GM12878 (cell line): ENCODE measurements around the gene EIF4B. TPM values are rescaled to one million over a fixed set of nuclear protein-coding genes. Genes with fewer than 3 reads are reported as not detected.

Experiments used
- ATAC-seq: fragments of 200-7000 bp; cut with Tn5 transposase; 3 replicates; pipeline ENCODE4 v1.9.1; 2020; ENCODE audit warnings: mild to moderate bottlenecking, moderate library complexity
- BruUV-seq: library from RNA; stranded (reverse); fragments of 400-500 nt; replicated peaks from 2 replicates; lab custom pipeline; 2021; lab: Mats Ljungman, UMichigan
- CTCF ChIA-PET: fragments of 300-600 bp; sonication (Branson Sonifier 250); formaldehyde crosslinking; extraction: SDS; loops from one replicate; lab custom pipeline; 2021; ENCODE audit warnings: inconsistent platforms; lab: Yijun Ruan, JAX
- POLR2A ChIA-PET: fragments of 350-600 bp; formaldehyde crosslinking; extraction: SDS; loops from one replicate; lab custom pipeline; 2021; ENCODE audit warnings: inconsistent platforms; lab: Charles Lee
- RAD21 ChIA-PET: fragments of 300-600 bp; sonication (Branson Sonifier 250); formaldehyde crosslinking; loops from one replicate; lab custom pipeline; 2023; ENCODE audit warnings: antibody characterized with exemption; ENCODE audit not compliant: unreplicated experiment; lab: Charles Lee
- SMC1A ChIA-PET: fragments of 300-600 bp; sonication (Branson Sonifier 250); formaldehyde crosslinking; loops from one replicate; lab custom pipeline; 2023; ENCODE audit not compliant: unreplicated experiment, uncharacterized antibody; lab: Charles Lee
- DNase-seq: peaks from one replicate; pipeline ENCODE4 v3.0.0-alpha.2; 2011; ENCODE audit warnings: low read depth, low spot score
- FAIRE-seq: peaks from 3 replicates; lab custom pipeline; 2011; peaks lifted over from hg19 to GRCh38; lab: Jason Lieb, UNC
- H2AFZ ChIP-seq: 2 replicates; pipeline ENCODE4 v1.6.0; 2011; ENCODE audit warnings: low read depth, low read length, control low read depth; ENCODE audit not compliant: control insufficient read depth
- H3K27ac ChIP-seq: 2 replicates; pipeline ENCODE4 v1.5.1; 2011; ENCODE audit warnings: control low read depth; ENCODE audit not compliant: control insufficient read depth, insufficient read depth
- H3K27me3 ChIP-seq, 2 experiments: replicated peaks in 1 of 2; 2 replicates each; pipeline versions ENCODE4 v1.6.0 to v1.6.1; 2011; ENCODE audit warnings: low read length in 1 of 2; ENCODE audit not compliant: control insufficient read depth in 2 of 2, insufficient read depth in 2 of 2
- H3K36me3 ChIP-seq, 2 experiments: 2 replicates each; pipeline ENCODE4 v1.5.1; 2011; ENCODE audit warnings: low read length in 1 of 2; ENCODE audit not compliant: control insufficient read depth in 2 of 2, insufficient read depth in 2 of 2
- H3K4me1 ChIP-seq: 2 replicates; pipeline ENCODE4 v1.6.1; 2011; ENCODE audit warnings: mild to moderate bottlenecking, low read length, moderate library complexity, mixed read lengths; ENCODE audit not compliant: control insufficient read depth, insufficient read depth
- H3K4me2 ChIP-seq: 2 replicates; pipeline ENCODE4 v1.6.0; 2011; ENCODE audit warnings: control low read depth; ENCODE audit not compliant: control insufficient read depth, insufficient read depth
- H3K4me3 ChIP-seq: fragments of 200-600 bp; sonication (generic); 2 replicates; pipeline ENCODE4 v1.5.1; 2016
- H3K79me2 ChIP-seq: 2 replicates; pipeline ENCODE4 v1.6.0; 2011; ENCODE audit warnings: low read length; ENCODE audit not compliant: control insufficient read depth, insufficient read depth
- H3K9ac ChIP-seq: 2 replicates; pipeline ENCODE4 v1.8.0; 2011; ENCODE audit warnings: low read length, control low read depth, mixed read lengths; ENCODE audit not compliant: control insufficient read depth, insufficient read depth
- H3K9me3 ChIP-seq: replicated peaks from 3 replicates; pipeline ENCODE4 v1.5.1; 2011; ENCODE audit warnings: mild to moderate bottlenecking, low read length; ENCODE audit not compliant: control insufficient read depth, insufficient read depth
- H4K20me1 ChIP-seq: 2 replicates; pipeline ENCODE4 v1.6.0; 2011; ENCODE audit not compliant: control insufficient read depth, insufficient read depth
- ASH2L ChIP-seq: fragments of 300-600, 200-600 bp; sonication (generic); IDR thresholded peaks from 2 replicates; pipeline ENCODE4 v1.6.1; 2017; ENCODE audit warnings: low read depth, mild to moderate bottlenecking, borderline replicate concordance
- BHLHE40 ChIP-seq, 2 experiments: fragments of 450-650 bp in 1 of 2; IDR thresholded peaks; 2 replicates each; pipeline ENCODE4 v1.6.1; 2011 to 2017; ENCODE audit warnings: low read depth in 2 of 2, borderline replicate concordance in 1 of 2, improper control_type of control experiment in 1 of 2, low read length in 1 of 2, mild to moderate bottlenecking in 1 of 2
- CBX5 ChIP-seq: sonication (generic); IDR thresholded peaks from 2 replicates; pipeline ENCODE4 v1.6.1; 2016; ENCODE audit warnings: low read depth, moderate library complexity, mild to moderate bottlenecking, inconsistent platforms
- CHD4 ChIP-seq: fragments of 200-600 bp; sonication (generic); IDR thresholded peaks from 2 replicates; pipeline ENCODE4 v1.6.1; 2016; ENCODE audit warnings: mild to moderate bottlenecking
- HCFC1 ChIP-seq: fragments of 150-350 bp; IDR thresholded peaks from 2 replicates; pipeline ENCODE4 v1.6.1; 2014; ENCODE audit warnings: low read length
- MXI1 ChIP-seq: fragments of 150-350 bp; IDR thresholded peaks from 2 replicates; pipeline ENCODE4 v1.6.1; 2011; ENCODE audit warnings: low read depth, mild to moderate bottlenecking, inconsistent platforms, low read length, improper control_type of control experiment
- MYC ChIP-seq: IDR thresholded peaks from 2 replicates; pipeline ENCODE4 v1.6.1; 2011; ENCODE audit warnings: mild to moderate bottlenecking, low read length, moderate library complexity, inconsistent platforms; ENCODE audit not compliant: insufficient read depth, insufficient replicate concordance, insufficient read length, severe bottlenecking
- NRF1 ChIP-seq: conservative IDR thresholded peaks from 2 replicates; pipeline ENCODE4 v1.6.1; 2011; ENCODE audit warnings: mild to moderate bottlenecking, low read depth, low read length, improper control_type of control experiment
- SIN3A ChIP-seq: IDR thresholded peaks from 2 replicates; pipeline ENCODE4 v1.6.1; 2012; ENCODE audit warnings: low read depth, low read length, improper control_type of control experiment
- SRF ChIP-seq, 2 experiments: IDR thresholded peaks; 2 replicates each; pipeline ENCODE4 v1.6.1; 2011; ENCODE audit warnings: low read depth in 2 of 2, low read length in 2 of 2, mild to moderate bottlenecking in 1 of 2, moderate library complexity in 1 of 2
- WGBS: methylation state at CpG from one replicate; pipeline ENCODE4 v1.1.6; 2016; ENCODE audit warnings: low lambda C conversion rate; ENCODE audit not compliant: insufficient replicate concordance, insufficient coverage; ENCODE audit errors: missing lambda C conversion rate; 5-methylcytosine and 5-hydroxymethylcytosine counted together
- in situ Hi-C: fragments of 300-500 bp; cut with MboI; formaldehyde crosslinking; loops from 9 replicates; pipeline ENCODE4 v1.14.3; 2018; ENCODE audit warnings: mixed read lengths
- intact Hi-C: fragments of 100-400 bp; cut with micrococcal nuclease; formaldehyde crosslinking; loops from one replicate; pipeline ENCODE4 v1.14.2; 2022; ENCODE audit not compliant: unreplicated experiment
- polyA plus RNA-seq, 11 experiments: library from polyadenylated mRNA; depleted of rRNA in 4 of 11; unstranded in 6 of 11; stranded (reverse) in 5 of 11; fragments of >200 nt; fragmentation: Nextera tagmentation in 4 of 11; fragmentation: Illumina TruSeq in 1 of 11; extraction: Ambion mirVana in 4 of 11; extraction: Trizol in 1 of 11; gene quantifications; 1 replicate in 1 of 11; 2 replicates in 10 of 11; pipeline versions ENCODE4 v1.2.1 to v1.2.3, GENCODE V29; 2011 to 2016; ENCODE audit warnings: inconsistent platforms in 2 of 11, missing spikeins in 2 of 11, low read depth in 1 of 11
- total RNA-seq, 4 experiments: library from RNA; depleted of rRNA in 3 of 4; stranded (reverse); fragments of >200 nt in 3 of 4; fragmentation: Illumina TruSeq in 1 of 4; extraction: Trizol in 1 of 4; gene quantifications; 2 replicates each; pipeline versions ENCODE4 v1.2.1 to v1.2.3, GENCODE V29; 2013 to 2021
- TF ChIP-seq, protein P1 (sequence below): fragments of 450-650 bp; IDR thresholded peaks from 2 replicates; pipeline ENCODE4 v1.6.1; 2016; ENCODE audit warnings: mild to moderate bottlenecking
- TF ChIP-seq, protein P2 (sequence below): IDR thresholded peaks from 2 replicates; pipeline ENCODE4 v1.6.1; 2011; ENCODE audit warnings: borderline replicate concordance, low read depth, mild to moderate bottlenecking, moderate library complexity, mixed read lengths, low read length; ENCODE audit not compliant: insufficient read depth; ENCODE audit errors: extremely low read length
- TF ChIP-seq, protein P3 (sequence below): fragments of 450-650 bp; conservative IDR thresholded peaks from 2 replicates; pipeline ENCODE4 v1.6.1; 2017; ENCODE audit warnings: mild to moderate bottlenecking, moderate library complexity

EIF4B gene
- total and polyA plus RNA-seq, 10 of the 15 experiments (the other 5 are each of a cell fraction or from before 2014, with no cell fraction given) = 123 to 752 (median 431) TPM

DNA sequence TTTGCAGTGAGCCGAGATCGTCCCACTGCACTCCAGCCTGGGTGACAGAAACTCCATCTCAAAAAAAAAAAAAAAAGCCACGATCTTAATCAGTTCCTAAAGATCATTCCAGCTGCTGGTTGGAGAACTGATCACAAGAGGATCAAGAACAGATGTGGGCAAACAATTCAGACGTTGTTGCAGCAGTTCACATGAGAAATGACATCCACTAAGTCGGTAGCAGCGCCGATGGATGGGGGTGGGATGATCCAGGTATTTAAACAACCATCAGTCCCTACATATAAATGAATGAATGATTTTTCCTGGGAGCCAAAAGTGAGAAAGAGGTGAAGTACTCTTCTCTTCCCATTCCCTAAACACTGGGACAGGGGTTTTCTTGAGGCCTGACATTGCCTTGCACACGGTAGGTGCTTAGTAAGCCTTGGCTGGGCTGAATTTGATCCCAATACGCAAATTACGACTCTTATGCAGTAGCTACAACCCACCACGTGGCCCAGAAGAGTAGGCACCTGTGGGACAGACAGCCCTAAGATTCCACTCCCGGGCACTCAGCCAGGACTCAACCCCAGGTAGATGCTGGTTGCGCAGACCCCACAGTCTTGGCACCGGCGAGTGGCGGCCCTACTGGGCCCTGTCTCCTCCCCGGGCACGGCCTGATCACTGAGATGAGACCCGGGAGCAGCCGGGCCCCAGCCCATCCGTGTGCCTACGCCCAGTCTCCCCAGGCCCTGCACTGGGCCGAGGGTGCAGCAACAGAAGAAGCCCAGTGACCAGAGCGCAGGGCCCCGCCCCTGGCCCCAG is 72.4 kb downstream of the EIF4B start:
- ChIA-PET SMC1A (interaction anchor here (0.6 to 4.6 kb wide), 9 partner anchors 12 to 208 kb away, joined by 3 to 19 read pairs (median 3); partner anchors contain the start of gene SOAT2), CTCF (interaction anchor here (0.6 to 13.2 kb wide), 12 partner anchors 12 to 1436 kb away, joined by 3 to 177 read pairs (median 3); partner anchors contain the start of genes IGFBP6 and SOAT2), RAD21 (interaction anchor here (0.7 to 4.1 kb wide), 13 partner anchors 12 to 673 kb away, joined by 3 to 25 read pairs (median 3); partner anchors contain the start of genes ATP5MC2, CISTR, EIF4B and SOAT2), POLR2A (interaction anchor here (0.6 to 2.5 kb wide), 14 partner anchors 10 to 1098 kb away, joined by 3 to 12 read pairs (median 6); partner anchors contain the start of genes EIF4B, ESPL1, IGFBP6 and SOAT2)
- 28% methylated on average over 24 of the region's 25 CpGs for WGBS
- Histone ChIP-seq H3K9me3 (no peaks in the 10 kb centered on the region), H3K36me3 (peaks cover 2 to 4% of the 10 kb centered on the region in 2 experiments; a peak in 3 of 4 replicates), H3K4me3 (peak overlapping the region; percentile 90), H3K4me2 (peak overlapping the region; percentile 93), H3K27ac (peak overlapping the region; percentile 61; the same call in 1 of the 2 replicates), H3K9ac (peak overlapping the region; percentile 87), H4K20me1 (no peaks in the 10 kb centered on the region), H3K4me1 (no peaks in the 10 kb centered on the region; the same call in none of the 2 replicates), H3K79me2 (peaks cover 6% of the 10 kb centered on the region), H3K27me3 (no peaks in the 10 kb centered on the region), H2AFZ (peak overlapping the region; percentile 61)
- BruUV-seq = TSS peak; percentile 57
- intact Hi-C loops = loop anchor here (2.0 kb wide), 1 partner anchor 72 kb away; the partner anchor contains the start of gene EIF4B
- peak; percentile 46 for ATAC-seq
- FAIRE-seq = no peak
- no peak for TF ChIP-seq CBX5
- TF ChIP-seq, protein P1, sequence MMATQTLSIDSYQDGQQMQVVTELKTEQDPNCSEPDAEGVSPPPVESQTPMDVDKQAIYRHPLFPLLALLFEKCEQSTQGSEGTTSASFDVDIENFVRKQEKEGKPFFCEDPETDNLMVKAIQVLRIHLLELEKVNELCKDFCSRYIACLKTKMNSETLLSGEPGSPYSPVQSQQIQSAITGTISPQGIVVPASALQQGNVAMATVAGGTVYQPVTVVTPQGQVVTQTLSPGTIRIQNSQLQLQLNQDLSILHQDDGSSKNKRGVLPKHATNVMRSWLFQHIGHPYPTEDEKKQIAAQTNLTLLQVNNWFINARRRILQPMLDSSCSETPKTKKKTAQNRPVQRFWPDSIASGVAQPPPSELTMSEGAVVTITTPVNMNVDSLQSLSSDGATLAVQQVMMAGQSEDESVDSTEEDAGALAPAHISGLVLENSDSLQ = no peak
- no peak for TF ChIP-seq CHD4
- TF ChIP-seq SRF (IDR thresholded peaks at IDR 0.05; ENCODE audit: low read depth in 2 of 2, low read length in 2 of 2) = no peak
- TF ChIP-seq MXI1 = 0 out of 2 replicates have a peak, but pooled peaks have one; percentile 25
- no peak for TF ChIP-seq BHLHE40 (IDR thresholded peaks at IDR 0.05; ENCODE audit: borderline replicate concordance in 1 of 2, low read depth in 2 of 2, low read length in 1 of 2)
- no peak for TF ChIP-seq ASH2L
- no peak for TF ChIP-seq SIN3A
- no peak for TF ChIP-seq HCFC1
- TF ChIP-seq, protein P2, sequence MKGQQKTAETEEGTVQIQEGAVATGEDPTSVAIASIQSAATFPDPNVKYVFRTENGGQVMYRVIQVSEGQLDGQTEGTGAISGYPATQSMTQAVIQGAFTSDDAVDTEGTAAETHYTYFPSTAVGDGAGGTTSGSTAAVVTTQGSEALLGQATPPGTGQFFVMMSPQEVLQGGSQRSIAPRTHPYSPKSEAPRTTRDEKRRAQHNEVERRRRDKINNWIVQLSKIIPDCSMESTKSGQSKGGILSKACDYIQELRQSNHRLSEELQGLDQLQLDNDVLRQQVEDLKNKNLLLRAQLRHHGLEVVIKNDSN = peak; percentile 63
- no peak for TF ChIP-seq NRF1
- TF ChIP-seq, protein P3, sequence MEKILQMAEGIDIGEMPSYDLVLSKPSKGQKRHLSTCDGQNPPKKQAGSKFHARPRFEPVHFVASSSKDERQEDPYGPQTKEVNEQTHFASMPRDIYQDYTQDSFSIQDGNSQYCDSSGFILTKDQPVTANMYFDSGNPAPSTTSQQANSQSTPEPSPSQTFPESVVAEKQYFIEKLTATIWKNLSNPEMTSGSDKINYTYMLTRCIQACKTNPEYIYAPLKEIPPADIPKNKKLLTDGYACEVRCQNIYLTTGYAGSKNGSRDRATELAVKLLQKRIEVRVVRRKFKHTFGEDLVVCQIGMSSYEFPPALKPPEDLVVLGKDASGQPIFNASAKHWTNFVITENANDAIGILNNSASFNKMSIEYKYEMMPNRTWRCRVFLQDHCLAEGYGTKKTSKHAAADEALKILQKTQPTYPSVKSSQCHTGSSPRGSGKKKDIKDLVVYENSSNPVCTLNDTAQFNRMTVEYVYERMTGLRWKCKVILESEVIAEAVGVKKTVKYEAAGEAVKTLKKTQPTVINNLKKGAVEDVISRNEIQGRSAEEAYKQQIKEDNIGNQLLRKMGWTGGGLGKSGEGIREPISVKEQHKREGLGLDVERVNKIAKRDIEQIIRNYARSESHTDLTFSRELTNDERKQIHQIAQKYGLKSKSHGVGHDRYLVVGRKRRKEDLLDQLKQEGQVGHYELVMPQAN = peak; percentile 61; the same call in 1 of the 2 replicates
- peak; percentile 54 for TF ChIP-seq MYC
- in situ Hi-C loops = no loop called here
- no peak for DNase-seq
